Neural crest cell (in vitro differentiated cells): Measurements from ENCODE around the gene FLRT3. TPM values are rescaled to one million over a fixed set of nuclear protein-coding genes. Genes with fewer than 3 reads are reported as not detected.

ENCODE experiments used
- DNase-seq: peaks from one replicate; pipeline ENCODE4 v3.0.0; 2021; ENCODE audit warnings: low read depth, mixed read lengths, low spot score
- H3K27ac Mint-ChIP-seq: one replicate; pipeline ENCODE4 v1.8.0; 2021; ENCODE audit warnings: mild to moderate bottlenecking, mixed read lengths; ENCODE audit not compliant: unreplicated experiment
- H3K27me3 Mint-ChIP-seq: 2 replicates; pipeline ENCODE4 v1.8.0; 2021; ENCODE audit warnings: low read depth, mild to moderate bottlenecking, mixed read lengths
- H3K36me3 Mint-ChIP-seq: 2 replicates; pipeline ENCODE4 v1.8.0; 2021; ENCODE audit warnings: low read depth, mild to moderate bottlenecking, mixed read lengths
- H3K4me1 Mint-ChIP-seq: 2 replicates; pipeline ENCODE4 v1.8.0; 2021; ENCODE audit warnings: mixed read lengths
- H3K4me3 Mint-ChIP-seq: one replicate; pipeline ENCODE4 v1.8.0; 2021; ENCODE audit warnings: mild to moderate bottlenecking, mixed read lengths
- H3K9me3 Mint-ChIP-seq: 2 replicates; pipeline ENCODE4 v1.8.0; 2021; ENCODE audit warnings: mixed read lengths
- CTCF ChIP-seq: fragments of 200-600 bp; sonication (generic); conservative IDR thresholded peaks from 2 replicates; pipeline ENCODE4 v1.5.0; 2021; ENCODE audit warnings: antibody characterized with exemption, mild to moderate bottlenecking
- total RNA-seq: library from RNA; stranded (reverse); gene quantifications from 2 replicates; pipeline ENCODE4 v1.2.1, GENCODE V29; 2021

Gene FLRT3
- total RNA-seq, 1 donor from 2014 or later, result 35.2 TPM

- Mint-ChIP-seq H3K9me3 (no peaks in the 10 kb centered on the region), H3K36me3 (no peaks in the 10 kb centered on the region), H3K4me1 (no peaks in the 10 kb centered on the region), H3K27me3 (no peaks in the 10 kb centered on the region), H3K27ac (no peak overlapping the region), H3K4me3 (no peak overlapping the region)
- DNase-seq, result no peak
- TF ChIP-seq CTCF, result no peak
Measured at GRCh38 chr20:14282140-14282539, 55.3 kb downstream of the FLRT3 start.
